Stimulated activated CD8-positive, alpha-beta memory T cell treated with anti-CD3 and anti-CD28 coated beads, Interleukin-4, amount 100 ng/mL, for 24 hours (primary cell): ENCODE measurements around the gene TUBA4B.
A peak's percentile ranks its signal among the peaks of the same experiment; 100 is the strongest.

Experiments
- DNase-seq: peaks from one replicate; pipeline ENCODE4 v3.0.0-alpha.2; 2020; ENCODE audit warnings: low read depth

The TUBA4B gene

DNA sequence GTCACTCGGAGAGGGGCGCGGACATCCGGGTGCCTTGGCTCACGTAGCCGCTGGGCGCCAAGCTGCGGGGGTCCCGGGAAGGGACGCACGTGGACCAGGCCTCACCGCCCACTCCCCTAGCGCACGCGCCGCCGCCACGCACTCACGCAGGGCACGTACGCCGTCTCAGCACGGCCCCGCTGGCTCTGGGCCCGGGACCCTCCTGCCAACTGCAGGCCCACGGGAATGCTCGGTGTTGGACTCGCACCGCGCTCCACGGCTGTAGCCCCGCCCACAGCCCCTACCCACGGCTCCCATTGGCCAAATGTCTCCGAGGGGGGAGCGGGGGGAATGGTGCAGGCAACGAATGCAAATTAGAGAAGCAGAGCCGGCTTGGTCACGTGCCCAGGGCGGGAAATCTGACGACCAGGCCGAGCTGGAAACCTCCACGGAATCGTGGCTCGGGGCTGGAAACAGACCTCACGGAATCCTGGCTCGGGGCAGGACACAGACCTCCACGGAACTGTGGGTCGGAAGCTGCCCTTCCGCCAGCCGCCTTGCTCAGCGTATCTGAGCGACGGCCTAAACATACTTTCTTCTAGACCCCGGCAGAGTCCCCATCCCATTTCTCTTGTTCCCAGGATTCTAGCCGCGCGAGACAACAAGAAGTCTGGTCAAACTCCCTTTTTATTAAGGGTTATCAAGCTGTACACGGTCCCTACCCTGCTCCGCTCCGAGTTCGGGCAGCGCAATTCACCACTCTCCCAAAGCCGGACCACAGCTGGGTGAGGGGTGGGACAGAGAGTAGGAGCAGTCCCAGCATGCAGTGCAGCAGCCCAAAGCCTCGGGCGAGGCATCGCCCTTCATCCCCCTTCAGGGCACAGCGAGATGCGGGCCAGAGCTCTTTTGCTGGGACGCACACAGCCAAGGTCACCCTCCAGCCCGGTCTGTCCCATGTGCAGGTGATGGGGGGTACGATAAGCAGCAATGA, 34.0 kb upstream of the TUBA4B start, which contains the start of gene ABCB6:
Gene ABCB6, minus strand, starts transcription at position 227 of the 970 bp plus-strand sequence. CDS start 285 bp downstream, outside the sequence.
- peak; percentile 83 for DNase-seq

DNA sequence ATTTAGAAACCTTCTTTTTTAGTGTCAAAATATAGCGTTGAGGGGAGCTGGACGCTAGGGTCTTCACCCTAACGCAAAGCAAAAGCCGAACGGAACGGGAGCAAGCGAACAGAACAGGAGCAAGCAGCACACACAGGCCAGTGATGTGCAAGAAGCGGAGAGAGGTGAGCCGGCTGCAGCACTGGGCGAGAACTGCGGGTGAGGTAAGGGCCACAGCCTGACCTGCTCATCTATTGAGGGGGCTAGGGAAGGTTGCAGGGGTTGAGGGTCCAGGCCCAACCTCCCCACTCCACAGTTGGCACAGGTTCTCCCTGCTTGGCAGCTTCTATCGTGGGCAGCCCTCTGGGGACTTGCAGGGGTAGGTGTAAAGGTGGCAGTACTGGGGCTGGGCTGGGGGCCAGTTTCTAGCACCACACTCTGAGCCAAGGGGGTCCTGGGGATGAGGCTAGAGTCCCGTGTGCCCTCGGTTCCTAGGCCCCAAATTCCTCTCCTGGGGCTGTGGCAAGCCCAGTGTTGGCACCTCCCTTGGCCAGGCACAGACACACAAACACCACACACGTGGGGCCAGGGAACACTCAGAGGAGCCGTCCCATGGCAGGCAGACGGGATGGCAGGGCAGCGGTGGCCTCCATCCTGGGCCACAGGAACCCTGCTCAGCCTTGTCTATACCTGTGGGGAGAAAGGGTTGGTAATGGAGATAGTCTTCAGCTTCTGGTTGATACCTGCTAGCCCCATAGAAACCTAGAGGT, 33.1 kb upstream of the TUBA4B start:
- no peak for DNase-seq

DNA sequence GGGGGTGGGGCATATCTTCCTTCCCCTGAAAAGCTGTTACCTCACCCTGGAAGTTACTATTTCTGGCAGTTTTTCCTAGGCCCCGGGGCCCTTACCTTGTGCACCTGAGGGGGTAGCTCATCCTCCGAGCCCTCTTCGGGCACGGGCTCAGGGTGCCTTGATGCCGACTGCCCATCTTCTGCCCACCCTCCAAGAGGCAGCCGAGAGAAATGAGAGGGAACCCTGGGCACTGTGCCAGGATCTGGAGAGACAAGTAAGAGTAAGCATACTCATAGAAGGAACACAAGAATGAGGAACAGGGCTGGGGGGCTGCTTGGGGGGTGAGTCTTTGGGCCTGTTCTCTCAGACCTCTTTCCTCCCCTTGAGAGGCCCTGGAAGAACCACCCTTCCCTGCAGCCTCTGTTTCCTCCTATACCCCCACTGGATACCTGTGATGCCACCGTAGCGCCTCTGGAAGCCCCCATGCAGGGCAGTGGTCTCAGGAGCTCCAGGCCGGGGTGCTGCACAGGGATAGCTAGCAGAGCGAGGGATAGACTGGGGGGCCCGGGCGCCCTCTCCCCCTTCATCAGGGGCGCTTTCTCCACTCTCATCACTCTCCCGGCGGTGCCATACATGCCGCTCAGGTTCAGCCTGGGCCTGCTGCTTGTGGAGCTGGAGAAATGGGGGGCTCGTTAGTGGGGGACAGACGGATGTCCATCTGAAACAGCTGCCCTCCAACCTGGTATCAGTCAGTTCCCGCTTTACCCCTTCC, 32.2 kb upstream of the TUBA4B start:
- no peak for DNase-seq

DNA sequence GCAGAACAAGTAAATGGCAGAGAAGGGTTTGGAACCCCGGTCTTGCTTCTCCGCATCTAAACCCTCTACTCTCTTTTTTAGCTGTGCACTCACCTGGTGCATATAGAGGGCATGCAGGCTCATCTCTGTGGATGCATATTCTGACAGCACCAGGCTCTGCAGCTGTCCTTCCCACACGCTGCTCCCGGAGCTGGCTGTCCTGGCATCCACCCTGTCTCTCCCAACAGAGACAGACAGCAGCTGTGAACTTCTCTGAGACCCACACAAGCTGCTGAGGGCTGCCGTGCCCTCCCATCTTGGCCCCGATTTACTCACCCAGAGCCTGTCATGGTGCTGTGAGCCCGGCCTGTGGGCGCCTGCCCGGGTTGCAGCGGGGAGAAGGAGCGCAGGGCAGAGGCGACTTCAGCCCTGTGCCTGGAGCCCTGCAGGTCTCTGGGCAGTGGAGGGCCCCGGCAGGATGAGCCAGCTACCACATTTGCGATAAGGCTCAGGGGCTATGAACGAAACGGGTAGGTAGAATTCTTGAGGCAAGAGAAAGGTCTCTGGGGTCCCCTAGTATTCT, 31.0 kb upstream of the TUBA4B start:
- no peak for DNase-seq

DNA sequence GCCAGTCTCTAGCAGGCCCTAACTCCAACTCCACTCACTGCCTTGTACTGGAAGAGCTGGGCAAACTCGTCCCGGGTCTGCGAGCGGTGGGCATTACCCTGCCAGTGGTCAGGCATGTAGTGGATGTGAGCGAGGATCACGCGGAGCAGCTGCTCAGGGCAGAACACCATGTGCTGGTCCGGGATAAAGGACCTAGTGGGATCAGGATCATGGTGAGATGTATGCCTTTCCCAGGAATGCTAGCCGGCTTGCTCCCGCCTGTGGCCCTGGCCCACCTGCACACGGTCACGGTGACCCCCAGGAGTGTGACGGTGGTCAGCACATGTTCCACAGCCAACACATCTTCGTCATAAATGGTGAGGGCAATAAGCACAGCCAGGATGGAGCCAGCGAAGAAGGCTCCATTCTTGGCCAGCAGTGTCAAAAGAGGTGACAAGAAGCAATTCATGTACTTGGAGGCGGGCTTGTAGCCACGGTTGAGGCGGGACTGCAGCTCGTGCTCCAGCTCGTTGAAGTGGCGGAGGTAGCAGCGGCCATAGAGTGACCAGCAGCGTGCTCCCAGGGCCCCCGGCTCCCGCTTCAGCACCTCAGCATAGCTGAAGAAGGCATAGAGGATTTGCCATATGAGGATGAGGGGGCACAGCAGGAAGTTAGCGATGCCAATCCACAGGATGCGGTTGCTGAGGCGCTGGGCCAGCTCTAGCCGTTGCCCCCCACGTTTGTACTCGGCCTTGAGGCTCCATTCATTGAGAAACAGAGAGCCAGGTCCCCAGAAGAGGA, 29.0 kb upstream of the TUBA4B start:
- DNase-seq, result no peak

DNA sequence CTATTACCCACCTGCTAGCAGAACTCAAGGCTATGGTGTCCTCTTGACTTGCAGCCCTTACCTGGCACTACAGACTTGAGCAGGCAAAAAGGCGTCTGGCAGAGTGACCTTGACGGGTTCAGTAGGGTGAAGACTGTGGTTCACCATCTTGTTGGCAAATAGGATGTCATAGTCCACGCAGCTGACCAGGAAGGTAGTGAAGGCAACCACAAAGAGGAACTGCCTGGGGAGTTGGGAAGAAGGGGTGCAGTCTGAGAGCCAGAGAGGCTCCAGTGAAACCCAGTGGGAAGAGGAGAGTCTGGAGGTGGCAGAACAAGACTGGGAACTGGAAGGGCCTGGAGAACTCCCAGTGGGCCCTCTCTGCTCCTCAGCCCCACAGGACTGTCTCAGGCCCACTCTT, 27.7 kb upstream of the TUBA4B start:
- DNase-seq, result no peak

DNA sequence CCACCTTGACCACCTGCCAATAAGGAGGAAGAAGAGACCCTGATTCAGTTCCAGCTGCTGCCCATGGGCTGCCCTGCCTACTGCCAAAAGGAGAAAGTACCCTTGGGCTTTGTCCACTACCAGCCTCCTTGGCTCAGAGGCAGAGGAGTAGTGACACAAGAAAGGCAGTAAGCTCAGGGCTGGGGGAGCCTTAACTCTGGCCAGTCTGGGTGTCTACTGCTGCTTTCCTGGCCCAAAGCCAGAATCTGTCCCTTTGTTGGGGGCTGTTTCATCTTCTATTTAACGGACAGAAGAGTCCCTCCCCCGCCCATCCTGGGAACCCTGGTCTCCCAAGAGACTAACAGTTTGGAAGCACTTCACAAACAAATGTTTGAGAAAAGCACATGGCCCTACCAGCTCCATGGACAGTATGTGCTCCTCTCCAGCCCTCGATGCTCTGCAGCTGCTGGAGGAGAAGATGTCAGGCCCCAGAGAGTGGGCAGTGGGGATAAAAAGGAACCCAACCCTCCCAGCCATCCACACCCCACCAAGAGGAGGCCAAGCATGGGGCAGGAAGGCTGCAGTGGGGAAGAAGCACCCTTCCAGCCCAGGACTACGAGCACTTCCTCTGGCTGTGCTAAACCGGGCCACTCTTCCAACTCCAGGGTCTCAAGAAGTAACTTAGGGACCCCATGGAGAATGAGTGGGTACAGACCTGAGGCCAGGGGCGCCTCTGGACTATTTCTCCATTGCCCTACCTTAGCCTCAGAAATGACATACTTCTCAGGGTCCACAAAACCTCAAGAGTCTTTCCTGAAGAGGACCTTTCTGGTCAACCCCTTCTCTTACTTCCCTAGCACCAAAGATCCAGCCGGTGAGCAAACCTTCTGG, 24.8 kb upstream of the TUBA4B start:
- DNase-seq, result no peak

DNA sequence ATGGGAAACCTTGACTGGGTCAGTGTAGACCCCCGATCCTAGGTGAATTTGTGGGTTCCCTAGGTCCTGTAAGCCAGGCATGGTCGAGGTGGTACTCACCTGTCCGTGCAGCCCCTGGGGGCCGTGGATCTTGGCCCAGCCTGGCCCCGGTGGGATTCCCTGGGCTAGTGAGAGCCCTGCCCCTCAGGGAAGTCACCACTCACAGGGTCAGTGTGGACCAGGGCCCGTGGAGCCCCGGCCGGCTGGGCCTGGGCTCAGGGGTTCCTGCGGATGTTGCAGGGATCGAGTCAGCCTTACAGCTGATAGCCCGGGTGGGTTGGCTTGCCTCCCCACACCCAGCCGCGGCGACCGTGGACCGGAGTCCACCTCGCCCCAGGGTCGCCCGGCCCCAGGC, 24.1 kb upstream of the TUBA4B start:
- DNase-seq, result no peak

DNA sequence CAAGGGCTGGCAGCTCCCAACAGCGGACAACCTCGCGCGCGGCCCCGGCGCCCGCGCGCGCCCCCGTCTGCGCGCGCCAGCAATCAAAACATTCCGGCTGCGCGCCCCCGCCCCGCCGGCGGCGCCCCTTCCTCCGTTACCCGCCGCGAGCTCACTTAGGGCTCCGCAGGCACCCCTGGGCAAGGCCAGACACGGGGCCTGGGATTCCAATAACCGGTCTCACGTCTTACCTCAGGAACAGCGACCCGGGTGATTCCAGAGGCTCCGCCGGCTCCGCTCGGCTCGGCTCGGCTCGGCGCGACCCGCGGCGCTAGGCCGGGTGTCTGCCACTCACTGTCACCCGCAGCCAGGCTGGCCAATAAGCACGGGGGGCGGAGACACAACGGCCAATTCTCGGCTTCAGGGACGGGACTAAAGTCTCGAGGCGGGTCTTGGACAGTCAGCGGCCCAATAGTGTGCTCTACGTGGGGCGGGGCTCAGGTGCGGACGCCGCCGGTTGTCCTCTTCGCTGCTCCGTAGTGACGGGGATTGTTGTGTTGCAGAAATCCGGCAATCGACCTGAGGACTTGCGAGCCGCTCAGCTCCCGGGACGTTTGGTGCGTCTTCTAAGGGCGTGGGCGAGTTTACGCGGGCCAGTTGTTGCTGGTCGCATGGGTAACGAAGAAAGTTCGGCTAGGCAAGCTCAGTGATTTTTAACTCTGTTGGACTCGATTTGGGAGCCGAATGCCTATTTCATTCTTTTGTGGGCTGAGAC, 23.6 kb upstream of the TUBA4B start, which contains the start of the genes ANKZF1 and ATG9A:
Gene ANKZF1, plus strand, starts transcription at position 502 of the 754 bp plus-strand sequence. CDS start 452 bp downstream, outside the sequence.
Gene ATG9A, minus strand, starts transcription at position 332 of the 754 bp plus-strand sequence. CDS start 1,612 bp downstream, outside the sequence.
- DNase-seq, result peak; percentile 98

DNA sequence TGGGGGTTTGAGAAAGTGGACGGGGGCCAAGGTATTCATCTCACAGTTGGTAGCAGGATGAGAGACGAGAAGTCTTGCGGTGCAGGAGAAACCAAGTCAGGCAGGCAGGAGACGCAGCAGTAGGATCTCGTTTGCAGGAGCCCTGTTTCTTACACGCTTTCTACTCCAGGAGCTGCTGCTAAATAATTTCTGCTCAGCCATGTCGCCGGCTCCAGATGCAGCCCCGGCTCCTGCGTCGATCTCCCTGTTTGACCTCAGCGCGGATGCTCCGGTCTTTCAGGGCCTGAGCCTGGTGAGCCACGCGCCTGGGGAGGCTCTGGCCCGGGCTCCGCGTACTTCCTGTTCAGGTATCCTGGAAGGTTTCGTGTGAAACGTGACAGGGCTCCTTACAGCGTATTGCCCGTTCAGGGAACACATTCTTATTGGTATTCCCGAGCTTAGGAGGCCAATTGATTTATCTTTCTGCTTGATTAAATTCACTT, 22.9 kb upstream of the TUBA4B start:
- DNase-seq, result no peak

DNA sequence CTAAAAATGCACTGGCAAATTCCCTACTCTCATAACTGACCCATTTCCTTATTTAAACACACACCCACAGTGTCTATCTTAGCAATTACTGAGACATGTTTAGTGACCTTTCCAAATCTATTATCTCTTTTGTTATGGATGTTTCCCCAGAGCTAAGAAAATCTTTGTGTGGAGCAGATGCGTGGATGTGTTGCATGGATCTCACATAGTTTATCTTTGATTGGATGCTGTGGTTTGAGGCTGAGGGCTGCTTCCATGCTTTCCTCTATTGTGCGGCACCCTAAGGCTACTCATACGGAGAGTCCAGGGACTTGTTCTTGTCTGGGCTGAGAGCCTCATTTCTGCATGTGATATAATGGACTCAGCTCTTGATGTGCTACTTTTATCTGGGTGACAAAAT, 18.7 kb upstream of the TUBA4B start:
- no peak for DNase-seq

DNA sequence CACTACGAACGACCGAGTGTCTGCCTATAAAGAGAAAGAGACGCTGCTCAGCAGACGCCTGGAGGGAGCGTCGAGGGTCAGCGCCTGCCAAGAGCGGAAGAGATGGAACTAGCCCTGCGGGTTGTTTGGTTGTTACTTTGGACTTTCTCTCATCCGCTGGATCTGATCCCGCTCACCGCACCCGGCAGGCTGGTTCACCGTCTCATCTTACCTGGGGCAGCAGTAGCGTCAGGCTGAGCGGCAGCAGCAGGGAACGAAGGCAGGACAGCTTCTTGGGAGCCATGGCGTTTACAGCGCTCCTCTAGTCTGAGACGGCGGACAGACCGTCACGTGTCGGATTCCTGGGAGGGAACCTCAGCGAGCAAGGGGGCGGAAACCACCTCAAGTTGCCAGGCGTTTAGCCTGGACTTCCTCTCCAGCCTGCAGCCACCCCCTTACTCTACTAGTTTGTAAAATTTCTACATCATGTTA, 9.7 kb upstream of the TUBA4B start:
- no peak for DNase-seq

DNA sequence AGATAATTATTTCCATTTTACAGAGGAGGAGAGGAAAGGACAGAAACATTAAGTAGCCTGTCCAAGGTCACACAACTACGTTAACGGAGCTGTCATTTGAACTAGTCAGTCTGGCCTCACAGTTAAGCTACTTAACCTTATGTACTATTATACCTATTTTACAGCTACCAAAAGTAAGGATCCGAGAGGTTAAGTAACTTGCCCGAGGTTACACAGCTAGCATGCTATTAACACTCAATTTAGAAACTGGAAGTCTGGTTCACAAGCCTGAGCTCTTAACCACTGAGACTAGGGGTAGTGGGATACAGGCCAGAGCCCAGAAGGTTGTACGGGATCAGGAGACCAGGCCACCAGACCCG, 8.3 kb upstream of the TUBA4B start:
- DNase-seq, result no peak

DNA sequence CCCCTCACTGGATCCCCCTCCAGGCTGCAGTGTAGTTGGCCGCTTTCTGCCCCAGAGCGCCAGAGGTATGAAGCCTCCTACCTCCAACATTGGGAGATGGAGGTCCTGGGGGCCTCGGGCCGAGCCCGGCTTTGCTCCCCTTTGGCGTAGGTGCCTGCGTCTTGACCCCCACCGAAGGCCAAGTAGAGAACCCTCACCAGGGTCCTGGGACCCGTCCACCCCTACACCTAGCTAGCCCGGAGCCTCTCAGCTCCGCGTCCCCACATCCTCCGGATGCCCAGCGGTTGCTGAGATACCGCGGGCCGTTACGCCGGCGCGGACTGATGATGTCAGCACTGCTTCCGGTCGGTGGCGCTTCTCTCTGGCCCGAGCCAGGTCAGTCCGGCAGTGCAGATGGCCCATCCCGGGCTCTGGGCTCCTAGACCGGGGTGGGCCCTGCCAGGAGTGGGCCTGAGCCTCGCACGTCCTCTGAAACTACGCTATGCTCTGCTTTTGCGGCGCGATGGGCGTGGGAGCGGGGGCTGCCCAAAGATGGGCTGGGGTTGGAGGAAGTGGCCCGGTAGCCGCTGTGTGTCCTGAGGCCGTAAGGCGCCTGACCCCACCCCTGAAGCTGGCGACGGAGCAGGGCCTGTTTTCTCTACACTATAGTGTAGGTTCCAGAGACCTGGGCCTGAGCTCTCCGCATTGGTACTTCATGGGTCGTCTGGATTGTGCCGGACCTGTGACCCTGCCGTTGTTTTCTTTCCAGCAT, 7.7 kb upstream of the TUBA4B start, which contains the start of the genes GLB1L and STK16:
Gene GLB1L, minus strand, starts transcription at position 297 of the 751 bp plus-strand sequence. CDS start 1,871 bp downstream, outside the sequence.
Gene STK16, plus strand, starts transcription at position 332 of the 751 bp plus-strand sequence. CDS start 521 bp downstream, outside the sequence.
- peak; percentile 90 for DNase-seq

DNA sequence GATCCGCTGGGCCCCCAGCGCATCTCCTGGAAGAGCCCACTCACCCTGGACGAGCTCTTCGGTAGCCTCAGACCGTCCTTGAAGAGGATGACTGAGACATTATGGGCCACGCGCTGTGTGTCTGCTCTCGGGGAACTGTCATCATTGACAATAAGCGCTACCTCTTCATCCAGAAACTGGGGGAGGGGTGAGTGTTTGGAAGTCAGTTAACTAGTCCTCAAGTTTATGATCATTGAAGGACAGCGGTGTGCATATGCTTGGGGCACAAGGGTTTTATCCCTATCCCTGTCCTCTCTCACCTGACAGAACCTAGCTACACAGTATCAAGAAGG, 7.2 kb upstream of the TUBA4B start:
- DNase-seq, result no peak

DNA sequence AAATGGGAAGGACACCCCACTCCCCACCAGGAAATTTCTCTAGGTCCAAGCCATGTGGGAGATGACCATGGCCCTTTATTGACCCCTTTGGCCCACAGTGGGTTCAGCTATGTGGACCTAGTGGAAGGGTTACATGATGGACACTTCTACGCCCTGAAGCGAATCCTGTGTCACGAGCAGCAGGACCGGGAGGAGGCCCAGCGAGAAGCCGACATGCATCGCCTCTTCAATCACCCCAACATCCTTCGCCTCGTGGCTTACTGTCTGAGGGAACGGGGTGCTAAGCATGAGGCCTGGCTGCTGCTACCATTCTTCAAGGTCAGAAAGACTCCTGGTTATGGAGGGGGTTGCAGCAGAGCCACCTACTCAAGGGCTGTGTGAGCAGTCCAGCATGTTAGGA, 6.5 kb upstream of the TUBA4B start:
- no peak for DNase-seq

DNA sequence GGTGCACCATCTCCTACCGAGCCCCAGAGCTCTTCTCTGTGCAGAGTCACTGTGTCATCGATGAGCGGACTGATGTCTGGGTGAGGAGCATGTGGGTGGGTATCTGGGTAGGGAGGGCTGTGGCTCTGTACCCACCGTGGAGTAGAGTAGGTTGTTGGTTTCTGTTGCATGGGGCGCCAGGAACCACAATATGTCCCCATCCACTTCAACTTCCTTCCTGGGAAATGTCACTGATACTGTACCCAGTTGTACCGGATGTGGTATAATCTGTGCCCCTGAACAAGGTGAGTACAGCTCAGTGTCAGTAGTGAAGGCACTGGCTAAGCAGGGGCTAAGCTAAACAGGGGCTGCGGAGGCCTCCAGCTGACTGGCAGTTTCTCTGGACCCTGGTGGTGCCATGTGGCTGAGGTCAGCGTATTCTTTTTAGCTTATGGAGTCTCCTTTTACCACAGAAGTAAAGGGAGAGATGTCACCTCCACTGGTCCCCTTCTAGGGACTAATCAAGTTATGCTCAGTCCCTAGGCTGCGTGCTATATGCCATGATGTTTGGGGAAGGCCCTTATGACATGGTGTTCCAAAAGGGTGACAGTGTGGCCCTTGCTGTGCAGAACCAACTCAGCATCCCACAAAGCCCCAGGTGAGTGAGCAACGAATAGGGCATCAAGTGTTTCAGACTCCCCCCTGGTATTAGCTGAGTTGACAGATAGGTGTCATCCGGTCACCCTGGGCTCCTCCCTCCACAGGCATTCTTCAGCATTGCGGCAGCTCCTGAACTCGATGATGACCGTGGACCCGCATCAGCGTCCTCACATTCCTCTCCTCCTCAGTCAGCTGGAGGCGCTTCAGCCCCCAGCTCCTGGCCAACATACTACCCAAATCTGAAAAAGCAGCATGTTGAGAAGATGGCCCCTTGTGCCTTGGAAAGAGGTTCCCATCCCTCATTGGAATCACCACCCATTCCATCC, 5.1 kb upstream of the TUBA4B start:
- peak; percentile 42 for DNase-seq
